ENCODE data around the gene TYSND1.
"Not testable (repeated sequence)": the region's sequence is repeated elsewhere in the genome, so short reads cannot be mapped to it uniquely, and the experiment has no call there.

Gene TYSND1

DNA sequence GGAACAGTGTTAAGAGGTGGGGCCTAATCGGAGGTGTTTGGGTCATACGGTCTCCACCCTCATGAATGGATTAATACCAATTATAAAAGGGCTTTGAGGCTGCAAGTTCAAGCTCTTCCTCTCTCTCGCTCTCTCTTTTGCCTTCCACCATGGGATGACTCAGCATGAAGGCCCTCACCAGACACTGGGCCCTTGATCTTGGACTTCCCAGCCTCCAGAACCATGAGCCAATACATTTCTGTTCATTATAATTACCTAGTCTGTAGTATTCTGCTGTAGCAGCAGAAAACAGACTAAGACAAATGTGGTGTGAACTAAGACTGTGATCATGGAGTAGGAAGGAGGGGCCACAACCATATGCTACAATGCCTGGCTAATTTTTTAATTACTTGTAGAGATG lies 21.6 kb downstream of the TYSND1 start:
- H3K4me3 ChIP-seq: no peak overlapping the region
- no peak for DNase-seq (ENCODE audit: low spot score)
- TF ChIP-seq, protein P1, sequence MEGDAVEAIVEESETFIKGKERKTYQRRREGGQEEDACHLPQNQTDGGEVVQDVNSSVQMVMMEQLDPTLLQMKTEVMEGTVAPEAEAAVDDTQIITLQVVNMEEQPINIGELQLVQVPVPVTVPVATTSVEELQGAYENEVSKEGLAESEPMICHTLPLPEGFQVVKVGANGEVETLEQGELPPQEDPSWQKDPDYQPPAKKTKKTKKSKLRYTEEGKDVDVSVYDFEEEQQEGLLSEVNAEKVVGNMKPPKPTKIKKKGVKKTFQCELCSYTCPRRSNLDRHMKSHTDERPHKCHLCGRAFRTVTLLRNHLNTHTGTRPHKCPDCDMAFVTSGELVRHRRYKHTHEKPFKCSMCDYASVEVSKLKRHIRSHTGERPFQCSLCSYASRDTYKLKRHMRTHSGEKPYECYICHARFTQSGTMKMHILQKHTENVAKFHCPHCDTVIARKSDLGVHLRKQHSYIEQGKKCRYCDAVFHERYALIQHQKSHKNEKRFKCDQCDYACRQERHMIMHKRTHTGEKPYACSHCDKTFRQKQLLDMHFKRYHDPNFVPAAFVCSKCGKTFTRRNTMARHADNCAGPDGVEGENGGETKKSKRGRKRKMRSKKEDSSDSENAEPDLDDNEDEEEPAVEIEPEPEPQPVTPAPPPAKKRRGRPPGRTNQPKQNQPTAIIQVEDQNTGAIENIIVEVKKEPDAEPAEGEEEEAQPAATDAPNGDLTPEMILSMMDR (IDR thresholded peaks at IDR 0.05): no peak
- H3K27ac ChIP-seq: no peak overlapping the region

DNA sequence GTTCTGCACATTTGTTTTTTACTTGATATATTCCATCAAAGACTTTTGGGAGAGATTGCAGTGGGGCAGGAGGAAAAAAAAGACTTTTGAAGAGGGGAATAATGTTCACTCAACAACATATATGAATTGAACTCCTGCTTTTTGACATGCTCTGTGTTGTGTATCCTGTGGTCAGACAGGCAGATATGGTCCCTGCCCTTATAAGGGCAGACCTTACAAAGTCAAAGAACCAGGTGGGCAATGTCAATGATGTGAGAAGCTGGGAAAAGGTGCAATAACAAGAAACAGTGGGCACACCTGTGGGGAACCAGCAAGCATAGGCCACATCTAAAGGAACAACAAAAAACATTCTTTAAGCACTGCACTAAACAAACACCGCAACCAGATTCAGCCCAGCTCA lies 22.1 kb downstream of the TYSND1 start:
- H3K27ac ChIP-seq: no peak overlapping the region
- DNase-seq (ENCODE audit: low spot score): no peak
- TF ChIP-seq, protein P1 (IDR thresholded peaks at IDR 0.05): no peak
- no peak overlapping the region for H3K4me3 ChIP-seq

DNA sequence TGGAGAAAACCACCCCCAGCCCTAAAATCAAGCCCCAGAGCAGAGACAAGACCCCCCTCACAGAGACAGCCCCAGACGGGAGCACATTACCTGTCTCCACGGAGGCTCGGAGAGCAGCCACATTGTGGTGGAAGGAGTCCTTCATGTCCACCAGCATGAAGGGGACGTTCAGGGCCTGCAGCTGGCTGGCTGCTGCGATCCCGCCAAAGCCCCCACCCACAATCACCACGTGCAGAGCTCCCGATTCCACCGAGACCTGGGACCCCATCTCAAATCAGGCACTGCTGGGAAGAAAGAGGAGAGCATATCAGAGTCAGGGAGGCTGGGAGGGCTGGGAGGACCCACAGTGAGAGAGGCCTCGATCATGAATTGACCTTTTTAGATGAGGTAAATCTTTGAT lies 22.7 kb downstream of the TYSND1 start:
- TF ChIP-seq, protein P1 (IDR thresholded peaks at IDR 0.05): no peak
- peak; percentile 60 for DNase-seq (ENCODE audit: low spot score)
- no peak overlapping the region for H3K4me3 ChIP-seq
- H3K27ac ChIP-seq: no peak overlapping the region

DNA sequence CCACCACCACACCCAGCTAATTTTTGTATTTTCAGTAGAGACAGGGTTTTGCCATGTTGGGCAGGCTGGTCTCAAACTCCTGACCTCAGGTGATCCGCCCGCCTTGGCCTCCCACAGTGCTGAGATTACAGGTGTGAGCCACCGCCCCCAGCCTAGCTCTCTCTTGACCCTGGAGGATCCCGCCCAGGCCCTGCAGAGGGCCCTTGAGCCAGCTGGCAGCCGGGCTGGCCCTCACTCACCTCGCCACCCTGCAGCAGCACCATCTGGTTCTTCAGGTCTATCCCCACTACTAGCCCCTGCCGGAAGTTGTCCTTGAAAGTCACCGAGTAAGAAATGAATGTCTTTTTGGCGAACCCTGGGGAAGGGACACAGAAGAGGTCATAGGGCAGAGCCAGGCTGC lies 23.3 kb downstream of the TYSND1 start:
- not testable (repeated sequence) for H3K27ac ChIP-seq, H3K4me3 ChIP-seq
- peak; percentile 67 for DNase-seq (ENCODE audit: low spot score)

DNA sequence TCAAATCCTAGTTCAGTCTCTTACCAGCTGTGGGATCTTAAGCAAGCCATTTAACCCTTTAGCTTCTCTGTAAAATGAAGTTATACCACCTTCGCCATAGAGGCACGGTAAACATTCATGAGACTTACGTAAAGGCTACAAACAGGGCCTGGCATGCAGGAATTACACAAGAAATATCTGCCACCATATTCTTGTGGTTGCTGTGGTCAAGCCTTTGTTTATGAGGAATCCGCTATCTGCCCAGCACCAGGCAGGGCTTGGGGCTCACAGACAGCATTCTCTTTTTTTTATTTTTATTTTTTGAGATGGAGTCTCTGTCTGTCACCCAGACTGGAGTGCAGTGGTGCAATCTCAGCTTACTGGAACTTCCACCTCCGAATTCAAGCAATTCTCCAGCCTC lies 23.8 kb downstream of the TYSND1 start:
- DNase-seq (ENCODE audit: low spot score): no peak
- TF ChIP-seq, protein P1 (IDR thresholded peaks at IDR 0.05): no peak
- no peak overlapping the region for H3K27ac ChIP-seq
- no peak overlapping the region for H3K4me3 ChIP-seq

DNA sequence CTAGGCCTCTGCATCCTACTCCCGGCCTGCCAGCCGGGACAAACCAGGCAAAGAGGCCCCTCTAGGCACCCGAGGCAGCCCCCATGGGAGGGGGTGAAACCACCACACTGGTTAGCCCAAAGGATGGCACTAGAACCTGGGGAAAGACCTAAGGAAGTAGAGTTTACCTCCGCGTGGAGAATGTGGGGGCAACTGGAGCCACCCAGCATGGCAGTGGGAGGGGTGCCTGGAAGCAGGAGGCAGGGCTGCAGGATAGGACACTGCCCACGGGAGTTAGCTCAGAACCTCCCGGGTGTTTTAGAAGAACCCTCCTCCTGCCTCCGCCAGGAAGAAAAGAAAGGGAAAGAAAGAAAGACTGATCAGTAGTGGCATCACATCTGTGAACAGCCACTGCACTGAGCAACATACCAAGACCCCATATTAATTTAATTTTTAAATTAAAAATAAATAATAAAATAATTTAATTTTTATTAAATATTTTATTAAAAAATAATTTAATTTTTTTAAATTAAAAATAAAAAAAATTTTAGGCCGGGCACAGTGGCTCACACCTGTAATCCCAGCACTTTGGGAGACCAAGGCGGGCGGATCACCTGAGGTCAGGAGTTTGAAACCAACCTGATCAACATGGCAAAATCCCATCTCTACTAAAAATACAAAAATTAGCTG lies 25.1 kb downstream of the TYSND1 start:
- Histone ChIP-seq H3K4me3 (no peak overlapping the region), H3K27ac (no peak overlapping the region)
- DNase-seq (ENCODE audit: low spot score): peak; percentile 62
- TF ChIP-seq, protein P1 (IDR thresholded peaks at IDR 0.05): no peak

DNA sequence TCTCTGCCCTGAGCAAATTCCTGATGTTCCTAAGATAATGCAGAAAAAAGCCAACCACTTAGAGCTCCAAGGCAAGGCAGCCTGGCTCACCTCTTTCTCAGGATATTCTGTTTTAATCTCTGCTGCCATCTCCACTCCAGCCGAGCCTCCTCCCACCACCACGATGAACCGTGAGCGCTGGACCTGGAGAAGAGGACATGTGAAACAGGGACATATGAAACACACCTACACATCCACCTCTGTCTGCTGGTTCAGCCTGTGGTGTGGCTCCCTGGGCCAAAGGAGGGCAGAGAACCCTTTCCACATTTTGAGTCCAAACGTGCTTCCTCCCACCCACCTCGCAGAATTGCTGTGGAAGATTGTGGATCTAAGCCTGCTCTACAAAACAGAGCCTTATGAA lies 26.1 kb downstream of the TYSND1 start:
- Histone ChIP-seq H3K4me3 (no peak overlapping the region), H3K27ac (no peak overlapping the region)
- TF ChIP-seq, protein P1 (IDR thresholded peaks at IDR 0.05): no peak
- DNase-seq (ENCODE audit: low spot score): no peak
